A549 treated with CORT108297 at 1 μM for 4 hours (cell line): ENCODE results near the gene SPPL3. TPM values are rescaled to one million over a fixed set of nuclear protein-coding genes. Genes with fewer than 3 reads are reported as not detected.

Experiments used
- total RNA-seq: library from RNA; stranded (reverse); fragments of 200-300 nt; extraction: Qiagen RNA extraction; gene quantifications from 5 replicates; pipeline ENCODE4 v1.2.3, GENCODE V29; 2022

Gene SPPL3
- total RNA-seq: 36.5 to 55.2 TPM (median 48.7 TPM) in 5 replicates

GRCh38 chr12:120904197-120904773, at the start of gene SPPL3:
SPPL3 (minus strand) TSS chr12:120904358; CDS start chr12:120903867, 491 bp downstream.

GRCh38 chr12:120725659-120726509, 178.3 kb downstream of the SPPL3 start, which contains the start of gene ACADS:
ACADS (plus strand) TSS chr12:120725826; CDS start chr12:120725886, 60 bp downstream.

Other genes starting within 250 kb of the SPPL3 start
- 82.8 to 102 TPM (median 87.8 TPM) in 5 replicates for gene MLEC, start 217.2 kb downstream of the SPPL3 start, total RNA-seq
- 25.0 to 31.6 TPM (median 28.8 TPM) in 5 replicates for gene UNC119B, start 193.9 kb downstream of the SPPL3 start, total RNA-seq
- gene ACADS, start 178.5 kb downstream of the SPPL3 start, total RNA-seq: 8.4 to 11.5 TPM (median 11.4 TPM) in 5 replicates
- 4.2 to 6.5 TPM (median 5.9 TPM) in 5 replicates for gene HNF1A, start 74.2 kb upstream of the SPPL3 start, total RNA-seq
- gene C12orf43, start 112.1 kb upstream of the SPPL3 start, total RNA-seq: 23.7 to 25.2 TPM (median 24.7 TPM) in 5 replicates
- gene OASL, start 134.9 kb upstream of the SPPL3 start, total RNA-seq: 3.5 to 5.0 TPM (median 4.5 TPM) in 5 replicates
- not detected in 5 replicates for gene P2RX7, start 228.5 kb upstream of the SPPL3 start, total RNA-seq